AG10803 (cell line): ENCODE results near the gene PKN2.

Experiments used
- DNase-seq: peaks from one replicate; pipeline ENCODE4 v3.0.0; 2010; ENCODE audit warnings: low read depth
- H3K4me3 ChIP-seq: 2 replicates; pipeline ENCODE4 v1.5.1; 2011; ENCODE audit warnings: mild to moderate bottlenecking, low read length, control low read depth
- CTCF ChIP-seq: conservative IDR thresholded peaks from 2 replicates; pipeline ENCODE4 v1.5.1; 2011; ENCODE audit warnings: mild to moderate bottlenecking, low read length, control low read depth, inconsistent platforms

The PKN2 gene

DNA sequence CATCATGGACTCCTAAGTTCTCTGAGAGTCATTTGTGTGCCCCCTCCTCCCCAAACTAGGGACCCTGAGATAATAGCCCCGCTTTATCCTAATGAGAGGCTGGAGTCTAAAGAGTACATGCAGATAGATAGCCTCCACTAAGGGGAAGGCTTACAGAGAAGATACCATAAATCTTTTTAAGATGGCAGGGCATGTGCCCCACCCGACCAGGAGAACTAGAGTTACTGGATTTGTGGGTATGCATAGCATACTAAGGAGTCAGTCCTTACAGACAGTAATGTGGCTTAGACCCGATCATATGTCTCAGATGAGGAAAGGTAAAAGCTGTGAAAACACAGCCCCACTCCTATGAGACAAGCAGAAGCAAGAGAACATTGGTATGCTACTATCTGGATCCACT, 25.7 kb upstream of the PKN2 start:
- H3K4me3 ChIP-seq = no peak overlapping the region
- TF ChIP-seq CTCF = no peak

DNA sequence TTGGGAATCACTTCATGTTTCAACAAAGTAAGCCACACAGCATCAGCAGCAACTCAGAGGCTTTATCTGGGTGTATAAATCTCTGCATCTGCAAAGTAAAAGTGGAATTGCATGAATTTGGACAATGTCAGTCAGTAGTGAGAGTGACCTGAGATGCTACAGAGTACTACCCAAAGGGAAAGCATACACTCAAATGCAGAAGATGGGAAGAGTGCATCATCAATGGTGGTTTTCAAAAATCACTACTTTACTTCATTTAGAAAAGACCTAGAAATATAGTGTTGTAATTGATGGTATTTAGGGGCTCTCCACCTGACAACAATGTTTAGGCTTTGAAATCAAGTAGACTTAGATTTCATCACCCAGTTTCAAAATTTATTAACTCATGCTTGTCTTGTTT, 24.5 kb upstream of the PKN2 start:
- no peak for TF ChIP-seq CTCF
- DNase-seq = no peak

More for the DNA sequence above, 25.7 kb upstream of the PKN2 start:
- no peak for DNase-seq

DNA sequence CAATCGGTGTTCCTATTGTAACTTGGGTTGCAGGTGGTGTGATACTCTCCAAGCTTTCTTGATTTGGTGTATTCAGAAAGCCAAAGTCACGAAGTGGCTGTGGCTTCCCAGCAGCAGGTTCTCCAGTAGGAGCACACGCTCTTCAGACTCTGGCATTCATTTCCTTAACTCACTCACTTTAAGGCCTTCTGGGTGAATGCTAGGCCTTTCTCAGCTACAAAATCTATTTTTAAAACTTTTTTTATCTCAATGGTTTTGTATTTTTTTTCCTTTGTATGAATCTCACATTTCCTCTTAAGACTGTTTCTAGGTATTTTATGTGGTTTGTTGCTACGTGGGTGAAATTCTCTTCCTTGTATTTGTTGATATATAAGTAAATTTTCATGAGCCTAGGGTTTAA, 22.9 kb upstream of the PKN2 start:
- no peak for TF ChIP-seq CTCF
- no peak for DNase-seq
- H3K4me3 ChIP-seq = no peak overlapping the region

More for the DNA sequence above, 24.5 kb upstream of the PKN2 start:
- H3K4me3 ChIP-seq = no peak overlapping the region

DNA sequence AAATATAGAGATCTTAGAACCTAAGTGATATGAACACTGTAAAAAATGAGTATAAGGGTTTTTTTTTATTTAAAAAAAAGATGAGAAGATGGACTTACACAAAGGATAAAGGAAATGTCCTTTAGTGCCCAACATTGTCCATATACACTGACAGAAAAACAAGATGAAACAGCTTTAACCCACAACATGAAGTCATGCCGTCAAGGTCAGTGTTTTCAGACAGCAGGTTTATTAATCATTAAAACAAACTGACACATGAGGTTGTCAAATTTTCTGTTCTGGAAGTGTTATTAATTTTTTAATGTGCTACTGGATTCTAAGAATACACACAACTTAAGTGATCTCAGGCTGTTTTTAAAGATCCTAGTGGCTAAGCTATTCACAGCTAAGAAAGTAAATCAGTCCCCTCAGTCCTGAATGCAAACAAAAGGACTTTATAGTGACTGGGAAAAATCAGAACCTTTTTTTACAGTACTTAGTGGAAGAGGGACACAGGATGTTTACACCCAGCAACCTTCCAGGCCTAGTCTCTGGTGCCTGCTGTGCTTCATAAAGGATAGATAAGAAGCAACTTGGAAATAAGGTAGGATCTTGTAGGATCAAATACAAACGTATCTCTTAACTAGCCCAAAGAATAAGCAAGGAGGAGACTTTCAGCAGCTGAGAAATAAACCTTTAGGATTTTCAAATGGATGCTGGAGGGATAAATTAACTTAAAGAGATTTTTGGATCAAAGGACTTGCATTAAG, 21.9 kb upstream of the PKN2 start:
- no peak overlapping the region for H3K4me3 ChIP-seq
- DNase-seq = no peak
- TF ChIP-seq CTCF = no peak

DNA sequence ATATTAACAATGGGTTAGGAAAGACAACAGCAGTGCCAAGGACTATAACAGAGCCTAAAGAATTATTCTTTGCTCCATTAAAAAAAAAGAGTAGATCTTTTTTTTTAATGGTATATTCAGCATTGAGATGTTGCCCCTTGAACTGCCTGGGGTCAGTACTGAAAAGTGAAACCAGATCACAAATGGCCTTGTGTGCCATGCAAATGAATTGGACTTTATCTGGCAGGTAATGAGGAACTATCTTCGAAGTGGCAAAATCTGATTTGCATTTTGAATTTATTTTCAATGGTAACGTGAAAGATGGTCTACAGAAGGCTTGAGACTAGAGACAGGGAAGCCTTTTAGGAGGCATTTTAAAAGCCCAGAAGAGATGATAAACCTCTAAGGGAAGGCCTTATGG, 21.4 kb upstream of the PKN2 start:
- H3K4me3 ChIP-seq = no peak overlapping the region
- no peak for DNase-seq
- TF ChIP-seq CTCF = no peak

DNA sequence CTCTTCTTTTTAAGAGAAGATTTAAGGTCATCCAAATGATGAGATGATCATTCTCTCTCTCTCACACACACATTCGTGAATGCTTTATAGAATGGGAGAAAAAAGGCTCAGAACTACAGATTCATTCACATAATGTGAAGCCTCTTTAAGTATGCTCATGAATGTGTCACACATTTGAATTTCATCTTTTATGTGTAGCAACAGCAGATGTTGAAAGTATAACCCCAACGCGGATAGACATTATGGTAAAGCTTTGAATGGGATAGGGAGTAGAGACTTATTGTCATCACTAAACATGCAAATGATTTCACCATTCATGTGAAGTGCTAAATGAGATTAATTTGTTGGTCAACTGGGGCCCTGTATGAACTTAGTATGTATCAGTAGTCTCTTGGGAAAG, 15.7 kb upstream of the PKN2 start:
- no peak for DNase-seq
- H3K4me3 ChIP-seq = no peak overlapping the region
- no peak for TF ChIP-seq CTCF

- DNase-seq = no peak
- no peak for TF ChIP-seq CTCF
- H3K4me3 ChIP-seq = no peak overlapping the region
Measured at GRCh38 chr1:88670462-88670861, 13.6 kb upstream of the PKN2 start.
